Muscle layer of duodenum (tissue), 2 donors: ENCODE results near the gene NAALADL2.

Experiments
- H3K27ac ChIP-seq: one replicate; pipeline ENCODE4 v1.7.0; 2013; ENCODE audit warnings: mild to moderate bottlenecking, low read length
- H3K27me3 ChIP-seq: one replicate; pipeline ENCODE4 v1.7.0; 2013; ENCODE audit warnings: low read depth, mild to moderate bottlenecking, control low read depth, low read length
- H3K36me3 ChIP-seq, 2 donors: one replicate each; pipeline ENCODE4 v1.7.0; 2013; ENCODE audit warnings: low read length in 2 of 2, control low read depth in 1 of 2, mild to moderate bottlenecking in 1 of 2; ENCODE audit not compliant: insufficient read depth in 2 of 2, control insufficient read depth in 1 of 2
- H3K4me1 ChIP-seq, 2 donors: one replicate each; pipeline ENCODE4 v1.7.0; 2013; ENCODE audit warnings: low read length in 2 of 2, mild to moderate bottlenecking in 2 of 2, control low read depth in 1 of 2, moderate library complexity in 1 of 2; ENCODE audit not compliant: insufficient read depth in 2 of 2, control insufficient read depth in 1 of 2
- H3K4me3 ChIP-seq, 2 donors: one replicate each; pipeline ENCODE4 v1.7.0; 2013; ENCODE audit warnings: low read length in 2 of 2, low read depth in 1 of 2, mild to moderate bottlenecking in 1 of 2
- H3K9me3 ChIP-seq, 2 donors: one replicate each; pipeline ENCODE4 v1.7.0; 2013; ENCODE audit warnings: low read length in 2 of 2, control low read depth in 1 of 2, mild to moderate bottlenecking in 1 of 2; ENCODE audit not compliant: control insufficient read depth in 1 of 2
- donor health status: healthy.

The NAALADL2 gene

GRCh38 chr3:175212896-175213295, 353.8 kb downstream of the NAALADL2 start:
- no peaks in the 10 kb centered on the region for H3K36me3 ChIP-seq
- no peak overlapping the region for H3K27ac ChIP-seq
- no peaks in the 10 kb centered on the region for H3K9me3 ChIP-seq
- no peaks in the 10 kb centered on the region for H3K4me1 ChIP-seq
- no peaks in the 10 kb centered on the region for H3K27me3 ChIP-seq
- no peak overlapping the region for H3K4me3 ChIP-seq

- no peak overlapping the region for H3K27ac ChIP-seq
- no peaks in the 10 kb centered on the region for H3K27me3 ChIP-seq
- H3K4me3 ChIP-seq = no peak overlapping the region
- no peaks in the 10 kb centered on the region for H3K4me1 ChIP-seq
- H3K36me3 ChIP-seq = no peaks in the 10 kb centered on the region
- H3K9me3 ChIP-seq = no peaks in the 10 kb centered on the region
Observed at GRCh38 chr3:175214216-175214615, 355.1 kb downstream of the NAALADL2 start.

GRCh38 chr3:175215833-175216232, 356.7 kb downstream of the NAALADL2 start:
- Histone ChIP-seq H3K9me3 (no peaks in the 10 kb centered on the region), H3K27ac (no peak overlapping the region), H3K4me3 (no peak overlapping the region), H3K4me1 (no peaks in the 10 kb centered on the region), H3K27me3 (no peaks in the 10 kb centered on the region), H3K36me3 (no peaks in the 10 kb centered on the region)

GRCh38 chr3:175222356-175222755, 363.2 kb downstream of the NAALADL2 start:
- no peak overlapping the region for H3K27ac ChIP-seq
- H3K9me3 ChIP-seq = no peaks in the 10 kb centered on the region
- no peaks in the 10 kb centered on the region for H3K27me3 ChIP-seq
- no peak overlapping the region for H3K4me3 ChIP-seq
- no peaks in the 10 kb centered on the region for H3K4me1 ChIP-seq
- no peaks in the 10 kb centered on the region for H3K36me3 ChIP-seq

GRCh38 chr3:175224051-175224450, 364.9 kb downstream of the NAALADL2 start:
- no peaks in the 10 kb centered on the region for H3K4me1 ChIP-seq
- H3K4me3 ChIP-seq = no peak overlapping the region
- no peaks in the 10 kb centered on the region for H3K9me3 ChIP-seq
- H3K36me3 ChIP-seq = no peaks in the 10 kb centered on the region
- H3K27me3 ChIP-seq = no peaks in the 10 kb centered on the region
- no peak overlapping the region for H3K27ac ChIP-seq

- Histone ChIP-seq H3K9me3 (no peaks in the 10 kb centered on the region), H3K4me3 (no peak overlapping the region), H3K27me3 (no peaks in the 10 kb centered on the region), H3K27ac (no peak overlapping the region), H3K36me3 (no peaks in the 10 kb centered on the region), H3K4me1 (no peaks in the 10 kb centered on the region)
Observed at GRCh38 chr3:175226444-175226843, 367.3 kb downstream of the NAALADL2 start.

GRCh38 chr3:175227126-175227525, 368.0 kb downstream of the NAALADL2 start:
- H3K4me3 ChIP-seq = no peak overlapping the region
- H3K27ac ChIP-seq = no peak overlapping the region
- H3K36me3 ChIP-seq = no peaks in the 10 kb centered on the region
- no peaks in the 10 kb centered on the region for H3K4me1 ChIP-seq
- H3K27me3 ChIP-seq = no peaks in the 10 kb centered on the region
- no peaks in the 10 kb centered on the region for H3K9me3 ChIP-seq

GRCh38 chr3:175233957-175234940, 375.1 kb downstream of the NAALADL2 start:
- Histone ChIP-seq H3K9me3 (no peaks in the 10 kb centered on the region), H3K4me1 (no peaks in the 10 kb centered on the region), H3K36me3 (no peaks in the 10 kb centered on the region), H3K27me3 (no peaks in the 10 kb centered on the region), H3K4me3 (no peak overlapping the region), H3K27ac (no peak overlapping the region)

- Histone ChIP-seq H3K4me1 (no peaks in the 10 kb centered on the region), H3K4me3 (no peak overlapping the region), H3K27ac (no peak overlapping the region), H3K27me3 (no peaks in the 10 kb centered on the region), H3K9me3 (no peaks in the 10 kb centered on the region), H3K36me3 (no peaks in the 10 kb centered on the region)
Observed at GRCh38 chr3:175238801-175239200, 379.7 kb downstream of the NAALADL2 start.

- H3K9me3 ChIP-seq = no peaks in the 10 kb centered on the region
- H3K4me3 ChIP-seq = no peak overlapping the region
- H3K27ac ChIP-seq = no peak overlapping the region
- H3K36me3 ChIP-seq = no peaks in the 10 kb centered on the region
- no peaks in the 10 kb centered on the region for H3K4me1 ChIP-seq
- no peaks in the 10 kb centered on the region for H3K27me3 ChIP-seq
Observed at GRCh38 chr3:175240921-175241320, 381.8 kb downstream of the NAALADL2 start.

- Histone ChIP-seq H3K4me3 (no peak overlapping the region), H3K9me3 (no peaks in the 10 kb centered on the region), H3K27ac (no peak overlapping the region), H3K36me3 (no peaks in the 10 kb centered on the region), H3K4me1 (no peaks in the 10 kb centered on the region), H3K27me3 (no peaks in the 10 kb centered on the region)
Observed at GRCh38 chr3:175242243-175242642, 383.1 kb downstream of the NAALADL2 start.

GRCh38 chr3:175246234-175246633, 387.1 kb downstream of the NAALADL2 start:
- Histone ChIP-seq H3K27ac (no peak overlapping the region), H3K4me1 (no peaks in the 10 kb centered on the region), H3K4me3 (no peak overlapping the region), H3K9me3 (no peaks in the 10 kb centered on the region), H3K36me3 (no peaks in the 10 kb centered on the region), H3K27me3 (no peaks in the 10 kb centered on the region)
